Superior temporal gyrus (tissue), 1 donor: ENCODE measurements around the gene NKX2-4.

ENCODE experiments used
- DNase-seq: peaks from one replicate; pipeline ENCODE4 v3.0.0-alpha.2; 2016; ENCODE audit errors: extremely low spot score

The NKX2-4 gene

DNA sequence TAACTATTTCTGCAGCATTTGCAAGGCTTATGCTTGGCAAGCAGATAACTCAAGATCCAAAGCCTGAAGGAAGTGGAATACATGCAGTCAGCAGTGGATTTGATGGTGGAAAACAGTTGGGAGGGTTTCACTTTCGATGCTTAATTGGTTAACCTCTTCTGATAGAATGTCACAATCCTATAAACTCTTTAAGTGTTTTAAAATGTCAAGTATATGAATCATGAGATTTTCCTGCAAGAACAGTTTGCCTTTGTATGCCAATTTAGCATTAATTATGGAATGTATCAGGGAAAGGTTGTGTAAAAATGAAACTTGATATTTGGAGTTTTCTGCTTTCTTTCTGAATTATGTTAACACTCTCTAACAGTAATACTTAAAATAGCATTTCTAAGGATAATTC is 36.6 kb downstream of the NKX2-4 start:
- no peak for DNase-seq

- no peak for DNase-seq
Observed at GRCh38 chr20:21358737-21359136, 38.6 kb downstream of the NKX2-4 start.

DNA sequence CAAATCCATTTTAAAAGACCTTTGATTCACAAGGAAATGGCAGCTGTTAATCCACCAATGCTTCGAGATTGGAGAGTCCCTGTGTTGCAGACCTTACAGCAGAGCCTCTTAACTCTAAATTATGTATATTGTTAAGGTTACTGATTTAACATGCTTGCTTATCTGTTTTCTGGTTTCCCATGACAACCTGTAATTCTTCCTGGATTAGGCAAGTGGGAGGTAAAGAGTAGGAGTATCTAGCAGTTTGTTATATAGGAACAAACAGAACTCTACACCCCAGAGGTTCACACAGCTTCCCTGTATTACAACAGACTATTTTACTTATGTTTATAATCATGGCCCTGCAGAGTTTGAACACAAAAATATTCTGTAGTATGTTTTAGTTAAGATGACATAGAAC is 39.5 kb downstream of the NKX2-4 start:
- DNase-seq: no peak

- no peak for DNase-seq
Observed at GRCh38 chr20:21356386-21356785, 40.9 kb downstream of the NKX2-4 start.

GRCh38 chr20:21355981-21356380 is 41.3 kb downstream of the NKX2-4 start:
- DNase-seq: no peak

- DNase-seq: no peak
Observed at GRCh38 chr20:21353236-21353635, 44.1 kb downstream of the NKX2-4 start.

DNA sequence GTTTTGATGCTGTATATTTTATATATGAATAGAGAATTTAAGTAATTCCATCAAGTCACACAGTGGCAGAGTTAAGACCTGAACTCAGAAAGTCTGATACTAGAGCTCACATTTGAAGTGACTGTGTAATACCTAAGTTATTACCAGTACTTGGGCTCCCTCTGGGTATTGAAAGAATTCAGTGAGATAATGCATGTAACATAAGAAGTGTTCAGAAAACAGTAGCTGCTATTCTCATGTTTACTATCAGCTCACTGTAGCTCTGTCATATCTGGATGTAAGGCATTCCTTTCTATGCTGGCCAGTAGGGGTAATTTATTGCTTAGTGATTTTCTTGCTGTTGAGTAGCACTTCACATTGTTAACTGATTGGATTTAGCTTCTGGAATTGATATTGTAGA is 44.6 kb downstream of the NKX2-4 start:
- no peak for DNase-seq
